HG02884 (cell line): ENCODE measurements around the gene RREB1.
A peak's percentile ranks its signal among the peaks of the same experiment; 100 is the strongest.

Source experiments
- ATAC-seq: cut with Tn5 transposase; IDR thresholded peaks from one replicate; pipeline ENCODE4 v1.9.1; 2021; ENCODE audit warnings: mild to moderate bottlenecking, moderate library complexity; ENCODE audit not compliant: unreplicated experiment

RREB1 gene

GRCh38 chr6:7185561-7185960 is 77.8 kb downstream of the RREB1 start:
- no peak for ATAC-seq

- ATAC-seq = peak; percentile 97
Observed at GRCh38 chr6:7188492-7188891, 80.7 kb downstream of the RREB1 start.

GRCh38 chr6:7189101-7189758 is 81.5 kb downstream of the RREB1 start:
- ATAC-seq = no peak

- ATAC-seq = no peak
Observed at GRCh38 chr6:7190791-7191190, 83.0 kb downstream of the RREB1 start.

- ATAC-seq = no peak
Observed at GRCh38 chr6:7193122-7193521, 85.4 kb downstream of the RREB1 start.

- no peak for ATAC-seq
Observed at GRCh38 chr6:7194657-7195056, 86.9 kb downstream of the RREB1 start.

GRCh38 chr6:7195339-7196018 is 87.7 kb downstream of the RREB1 start:
- no peak for ATAC-seq

GRCh38 chr6:7196019-7196402 is 88.2 kb downstream of the RREB1 start:
- ATAC-seq = no peak

- ATAC-seq = no peak
Observed at GRCh38 chr6:7196685-7197283, 89.0 kb downstream of the RREB1 start.

GRCh38 chr6:7197747-7198146 is 90.0 kb downstream of the RREB1 start:
- no peak for ATAC-seq

GRCh38 chr6:7198833-7199800 is 91.4 kb downstream of the RREB1 start:
- ATAC-seq = no peak

GRCh38 chr6:7200598-7201443 is 93.1 kb downstream of the RREB1 start:
- ATAC-seq = no peak

- no peak for ATAC-seq
Observed at GRCh38 chr6:7201444-7201731, 93.6 kb downstream of the RREB1 start.

GRCh38 chr6:7201732-7202541 is 94.2 kb downstream of the RREB1 start:
- ATAC-seq = peak; percentile 93

- no peak for ATAC-seq
Observed at GRCh38 chr6:7202950-7203349, 95.2 kb downstream of the RREB1 start.

- no peak for ATAC-seq
Observed at GRCh38 chr6:7203939-7204338, 96.2 kb downstream of the RREB1 start.

GRCh38 chr6:7204726-7205125 is 97.0 kb downstream of the RREB1 start:
- ATAC-seq = no peak

GRCh38 chr6:7207720-7208119 is 100.0 kb downstream of the RREB1 start:
- no peak for ATAC-seq

GRCh38 chr6:7213416-7213815 is 105.7 kb downstream of the RREB1 start:
- no peak for ATAC-seq

GRCh38 chr6:7214468-7214867 is 106.7 kb downstream of the RREB1 start:
- no peak for ATAC-seq
